Mucosa of gallbladder (tissue), 1 donor: ENCODE results near the gene PLK5. TPM values are rescaled to one million over a fixed set of nuclear protein-coding genes. Genes with fewer than 3 reads are reported as not detected.
"Not testable (repeated sequence)": the region's sequence is repeated elsewhere in the genome, so short reads cannot be mapped to it uniquely, and the experiment has no call there.

Experiments used
- DNase-seq: peaks from one replicate; pipeline ENCODE4 v3.0.0-alpha.2; 2020; ENCODE audit warnings: low spot score
- total RNA-seq: library from RNA; stranded (reverse); gene quantifications from one replicate; pipeline ENCODE4 v1.2.1, GENCODE V29; 2021
- donor health status: DM: no; HTN: no; CAD: no.

The PLK5 gene
- total RNA-seq, 1 donor from 2014 or later: 0.89 TPM

DNA sequence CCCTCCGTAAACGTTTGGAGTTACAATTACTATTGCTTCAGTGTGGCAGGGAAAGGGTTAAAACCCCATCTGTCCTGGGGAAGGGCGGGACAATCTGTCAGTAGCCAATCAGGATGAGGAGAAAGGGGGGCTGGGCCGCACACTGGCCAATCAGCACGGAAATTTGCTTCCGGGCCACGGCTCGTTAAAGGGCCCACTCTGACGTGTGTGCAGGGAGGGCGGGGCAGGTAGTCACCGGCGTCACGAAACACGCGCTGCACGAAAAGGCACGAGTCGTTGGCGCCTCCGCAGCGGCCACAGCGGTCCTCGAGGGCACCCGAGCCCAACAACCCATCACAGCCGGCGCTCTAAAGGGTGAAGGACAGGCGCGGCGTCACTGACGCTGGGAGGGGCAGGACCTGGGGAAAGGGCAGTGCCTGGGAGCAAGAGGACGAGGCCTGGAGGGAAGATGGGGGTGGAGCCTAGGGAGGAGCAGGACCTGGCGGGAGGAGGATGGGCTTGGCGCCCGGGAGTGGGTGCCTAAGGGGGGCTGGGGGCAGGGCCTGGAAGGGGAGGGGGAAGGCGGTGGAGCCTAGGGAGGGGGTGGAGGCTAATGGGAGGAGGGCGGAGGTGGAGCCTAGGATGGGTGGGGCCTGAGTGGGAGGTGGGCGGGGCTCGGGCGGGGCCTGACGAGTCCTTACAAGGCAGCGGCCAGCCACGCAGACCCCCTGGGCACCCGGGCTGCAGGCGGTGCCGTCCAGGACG, 15.9 kb upstream of the PLK5 start:
- peak; percentile 95 for DNase-seq

DNA sequence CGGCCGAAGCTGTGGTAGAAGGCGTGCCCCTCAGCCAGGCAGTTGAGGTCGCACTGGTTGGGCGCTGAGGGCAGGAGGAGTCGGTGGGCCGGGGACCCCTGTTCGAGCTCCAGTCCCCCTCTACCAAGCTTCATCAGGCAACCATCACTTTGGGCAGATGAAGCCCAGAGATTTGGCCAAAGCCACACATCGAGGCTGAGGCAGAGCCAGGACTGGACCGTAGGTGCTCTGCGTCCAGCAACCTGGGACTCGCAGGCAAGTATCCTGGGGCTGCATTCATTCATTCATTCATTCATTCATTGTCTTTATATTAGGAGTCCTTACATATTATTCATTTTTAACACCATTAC, 15.4 kb upstream of the PLK5 start:
- DNase-seq: no peak

DNA sequence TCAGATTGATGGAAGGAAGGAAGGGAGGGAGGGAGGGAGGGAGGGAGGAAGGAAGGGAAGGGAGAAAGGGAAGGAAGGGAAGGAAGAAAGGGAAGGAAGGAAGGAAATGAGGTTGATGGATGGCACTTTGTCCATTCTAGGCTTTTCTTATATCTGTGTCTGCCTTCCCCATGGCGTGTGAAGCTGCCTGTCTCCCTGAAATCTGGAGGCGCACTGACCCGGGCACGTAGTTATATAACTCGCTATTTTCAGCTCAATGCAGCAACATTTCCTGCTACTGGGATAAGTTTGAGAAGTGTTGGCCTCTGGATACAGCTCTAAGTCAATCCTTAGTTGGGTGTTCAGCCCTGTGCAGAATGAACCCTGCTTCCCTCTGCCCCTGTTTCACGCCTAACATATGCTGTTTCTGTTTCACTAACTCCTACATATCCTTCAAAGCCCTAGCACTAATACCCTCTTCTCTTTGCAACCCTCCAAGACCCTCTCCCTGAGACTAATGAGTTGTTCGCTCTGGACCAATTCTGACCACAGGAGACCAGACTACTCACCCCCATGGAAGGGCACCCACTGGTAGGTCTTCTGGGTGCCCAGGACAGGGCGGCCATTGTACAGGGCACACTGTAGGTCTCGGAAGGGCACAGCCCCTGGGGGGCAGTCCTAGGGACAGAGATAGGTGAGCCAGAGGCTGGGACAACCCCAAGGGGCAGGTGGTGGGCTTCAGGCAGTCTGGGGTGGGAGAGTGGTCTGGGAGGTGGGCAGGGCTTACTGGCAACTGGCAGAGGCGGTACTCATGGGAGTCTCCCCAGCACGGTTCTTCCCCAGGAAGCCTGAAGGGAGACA, 14.1 kb upstream of the PLK5 start:
- DNase-seq: no peak

DNA sequence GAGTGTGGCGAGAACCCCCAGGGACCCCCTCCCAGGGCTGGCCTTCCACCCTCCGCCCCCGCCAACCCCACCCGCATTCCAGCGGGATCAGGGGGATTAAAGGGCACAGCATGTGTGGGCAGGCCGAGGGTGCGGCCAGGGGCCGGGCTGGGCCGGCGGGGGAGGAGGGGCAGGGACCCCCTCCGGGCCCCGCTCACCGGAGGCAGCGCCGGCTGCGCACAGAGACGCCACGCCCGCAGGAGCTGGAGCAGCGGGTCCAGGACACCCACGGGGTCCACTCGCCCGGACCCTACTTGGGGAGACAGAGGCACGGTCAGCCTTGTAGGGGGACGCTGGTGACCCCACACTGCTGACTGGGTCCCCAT, 13.5 kb upstream of the PLK5 start:
- DNase-seq: no peak

DNA sequence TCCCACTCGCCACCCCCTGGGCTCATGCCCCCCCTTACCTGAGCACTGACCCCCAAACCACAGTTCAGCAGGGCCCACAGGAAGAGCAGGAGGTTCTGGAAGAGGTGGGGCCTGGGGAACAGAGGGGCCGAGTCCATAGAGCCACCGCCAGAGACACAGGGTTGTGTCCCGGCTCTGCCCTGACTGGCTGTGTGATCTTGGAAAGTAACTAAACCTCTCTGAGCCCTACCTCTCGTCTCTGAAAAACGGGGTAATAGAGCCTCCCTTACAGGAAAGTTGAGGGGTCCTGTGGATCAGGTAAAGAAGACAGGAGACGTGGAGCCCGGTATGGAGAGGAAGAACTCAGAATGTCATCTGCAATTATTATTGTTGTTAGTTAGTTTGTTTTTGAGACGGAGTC, 13.1 kb upstream of the PLK5 start:
- DNase-seq: no peak

DNA sequence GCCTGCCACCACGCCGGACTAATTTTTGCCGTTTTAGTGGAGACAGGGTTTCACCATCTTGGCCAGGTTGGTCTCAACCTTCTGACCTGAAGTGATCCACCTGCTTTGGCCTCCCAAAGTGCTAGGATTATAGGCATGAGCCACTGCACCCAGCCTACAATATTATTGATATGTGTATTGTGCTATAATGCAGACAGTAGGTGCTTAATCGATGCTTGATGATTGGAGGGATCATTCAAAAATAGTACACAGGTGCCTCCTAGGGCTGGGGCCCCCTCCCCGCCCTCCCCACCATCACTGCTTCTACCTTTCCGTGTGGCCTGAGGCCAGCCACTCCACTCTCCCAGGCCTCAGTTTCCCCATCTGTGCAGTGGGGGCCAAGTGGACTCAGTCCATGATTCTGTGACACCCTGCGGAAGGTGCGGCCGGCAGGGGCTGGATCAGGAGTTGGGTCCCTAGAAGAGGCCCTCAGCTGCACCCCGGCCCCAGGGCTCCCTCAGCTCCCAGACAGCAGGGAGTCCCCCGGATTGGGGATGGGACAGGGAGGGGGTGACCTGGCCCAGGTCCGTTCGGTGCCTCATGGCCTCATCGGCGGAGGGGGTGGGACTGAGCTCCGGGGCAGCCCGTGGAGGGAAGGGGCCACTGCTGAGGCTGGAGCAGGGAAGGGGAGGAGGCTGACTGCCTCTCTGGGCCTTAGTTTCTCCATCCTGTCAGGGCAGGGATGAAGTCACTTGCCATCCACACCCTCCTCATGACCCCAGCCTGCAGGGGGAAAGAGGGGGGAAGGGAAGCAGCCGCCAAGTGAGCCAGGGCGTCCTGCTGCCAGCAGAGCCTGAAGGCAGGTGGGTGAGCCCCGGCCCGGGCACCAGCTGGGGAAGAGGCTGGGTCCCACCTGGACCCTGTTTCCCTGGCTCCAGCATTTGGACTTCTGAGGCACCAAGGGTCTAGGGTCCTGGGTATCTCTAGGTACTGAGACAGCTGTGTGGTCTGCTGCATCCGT, 12.3 kb upstream of the PLK5 start:
- no peak for DNase-seq

DNA sequence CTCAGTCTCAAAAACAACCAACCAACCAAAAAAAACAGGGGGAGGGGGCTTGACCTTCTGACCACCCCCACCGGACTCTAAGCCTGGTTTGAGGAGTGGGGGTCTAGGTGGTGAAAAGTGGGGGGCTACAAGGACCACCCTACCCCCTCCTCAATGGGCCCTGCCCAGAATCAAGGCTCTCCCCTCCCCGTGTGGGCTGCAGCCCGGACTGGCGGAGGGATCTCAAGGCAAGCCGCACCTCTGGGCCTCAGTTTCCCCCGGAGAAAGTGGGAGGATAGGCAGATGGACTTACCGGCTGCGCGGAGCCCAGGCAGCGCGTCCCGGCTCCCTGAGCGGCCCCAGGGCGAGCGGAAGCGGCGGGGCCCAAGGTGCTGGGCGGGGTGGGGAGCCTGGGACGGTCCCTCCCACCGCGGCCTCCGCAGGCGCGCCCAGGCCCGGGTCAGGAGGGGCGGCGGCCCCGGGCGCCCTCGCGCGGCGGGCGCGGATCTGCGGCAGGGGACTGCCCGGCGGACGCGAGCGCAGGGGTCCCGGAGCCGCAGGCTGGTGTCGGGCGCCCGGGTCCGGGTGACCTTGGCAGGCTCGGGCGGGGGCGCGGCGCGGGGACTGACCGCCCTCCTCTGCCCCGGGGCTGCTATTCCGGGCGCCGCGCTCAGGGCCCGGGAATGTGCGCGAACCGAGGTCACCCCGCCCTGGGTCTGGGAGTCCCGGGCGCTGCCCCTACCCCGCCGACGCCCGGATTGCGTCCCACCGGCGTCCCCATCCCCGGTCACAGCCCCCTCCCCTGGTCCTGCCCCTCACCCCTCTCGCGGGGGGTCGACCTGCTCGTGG, 11.0 kb upstream of the PLK5 start, which contains the start of gene ADAMTSL5:
TSS of gene ADAMTSL5 (minus strand) at position 349 of the 828 bp plus-strand sequence. CDS start 2,076 bp downstream, outside the sequence.
- no peak for DNase-seq

DNA sequence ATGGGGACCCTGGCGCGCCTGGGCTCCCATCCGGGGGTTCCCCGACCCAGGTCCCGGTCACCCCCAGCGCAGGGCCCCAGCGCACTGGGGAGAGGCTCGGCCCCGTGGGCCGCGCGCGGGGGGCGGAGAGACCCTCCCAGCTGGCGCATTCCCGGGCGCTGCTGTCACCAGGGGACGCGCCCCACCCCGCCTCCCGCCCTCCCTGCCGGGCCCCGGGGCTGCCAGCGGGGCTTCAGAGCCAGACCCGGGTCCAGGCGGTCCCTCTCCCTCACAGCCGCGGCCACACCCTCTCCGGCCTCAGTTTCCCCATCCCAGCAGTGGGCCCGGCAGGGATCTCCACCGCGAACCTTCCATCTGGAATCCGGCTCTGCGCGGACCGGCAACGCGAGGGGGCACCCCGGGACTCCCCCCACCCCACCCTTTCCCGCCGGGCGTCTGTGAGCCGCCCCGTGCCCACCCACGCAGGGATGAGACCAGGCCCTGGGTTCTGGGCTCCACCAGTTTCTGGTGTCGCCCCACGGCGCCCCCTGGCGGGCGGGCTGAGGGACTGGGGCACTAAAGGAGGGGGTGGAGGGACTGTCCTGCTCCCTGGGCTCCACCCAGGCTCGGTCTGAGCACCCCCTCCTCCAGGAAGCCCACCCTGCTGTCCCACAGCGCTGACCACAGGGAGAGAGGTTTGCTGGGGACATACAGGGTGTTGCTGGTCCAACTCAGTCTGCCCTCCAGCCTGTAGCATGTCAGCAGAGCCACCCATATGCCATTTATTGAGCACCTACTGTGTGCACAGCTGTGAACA, 10.2 kb upstream of the PLK5 start:
- DNase-seq: no peak

DNA sequence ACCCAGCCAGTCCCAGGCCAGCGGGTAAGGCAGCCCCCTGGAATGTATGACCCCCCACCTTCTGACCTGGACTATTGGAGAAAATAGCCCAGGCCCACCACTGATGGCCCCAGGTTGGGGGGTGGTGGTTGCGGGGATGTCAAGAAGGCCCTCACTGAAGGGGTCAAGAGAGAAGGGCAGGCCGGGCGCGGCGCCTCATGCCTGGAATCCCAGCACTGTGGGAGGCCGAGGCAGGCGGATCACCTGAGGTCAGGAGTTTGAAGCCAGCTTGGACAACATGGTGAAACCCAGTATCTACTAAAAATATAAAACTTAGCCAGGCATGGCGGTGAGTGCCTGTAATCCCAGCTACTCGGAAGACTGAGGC, 9.6 kb upstream of the PLK5 start:
- no peak for DNase-seq

DNA sequence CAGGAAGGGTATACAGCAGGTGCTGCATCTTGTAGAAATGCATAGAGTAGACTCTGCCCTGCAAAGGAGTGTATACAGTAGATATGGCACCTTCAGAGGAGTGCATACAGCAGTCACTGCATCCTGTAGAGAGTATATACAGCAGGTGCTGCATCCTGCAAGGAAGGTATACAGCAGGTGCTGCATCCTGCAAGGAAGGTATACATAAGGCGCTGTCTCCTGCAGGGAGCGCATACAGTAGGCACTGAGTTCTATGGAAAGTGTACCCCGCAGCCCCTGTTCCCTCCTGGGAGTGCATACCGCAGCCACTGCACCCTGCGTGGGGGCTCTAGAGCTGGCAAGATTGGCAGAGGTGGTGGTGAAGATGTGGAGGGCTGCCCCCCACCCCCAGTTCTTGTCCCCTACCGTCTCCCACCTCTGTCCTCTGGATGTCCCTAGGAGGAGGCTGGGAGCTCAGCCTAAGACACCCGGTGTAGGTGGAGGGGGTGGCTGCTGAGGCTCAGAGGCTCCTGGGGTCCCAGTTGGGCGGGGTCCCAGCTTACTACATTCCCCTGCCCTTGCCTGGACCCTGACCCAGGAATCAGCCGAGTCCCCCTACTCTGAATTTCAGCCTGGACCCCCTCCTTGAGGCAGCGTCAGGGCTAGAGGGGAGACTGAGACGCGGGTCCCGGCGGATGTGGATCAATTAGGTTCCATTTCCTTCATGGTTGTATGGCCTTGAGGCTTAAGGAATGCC, 8.7 kb upstream of the PLK5 start:
- DNase-seq: no peak

DNA sequence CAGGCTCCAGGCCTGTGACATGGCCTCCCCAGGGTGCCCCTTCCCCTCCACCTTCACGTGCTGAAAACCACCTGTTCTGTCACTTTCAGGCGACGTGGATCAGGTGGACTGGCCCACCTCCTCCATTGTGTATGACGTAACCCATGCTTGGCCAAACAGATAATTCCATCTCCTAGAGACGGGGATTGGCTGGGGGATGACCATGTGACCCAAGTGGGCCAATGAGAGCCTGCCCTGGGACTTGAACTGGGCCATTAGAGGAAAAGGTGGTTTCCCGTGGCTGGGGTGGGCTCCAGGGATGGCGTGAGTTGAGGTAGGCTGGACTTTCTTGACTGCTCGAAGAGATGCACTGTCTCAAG, 7.5 kb upstream of the PLK5 start:
- DNase-seq: no peak

DNA sequence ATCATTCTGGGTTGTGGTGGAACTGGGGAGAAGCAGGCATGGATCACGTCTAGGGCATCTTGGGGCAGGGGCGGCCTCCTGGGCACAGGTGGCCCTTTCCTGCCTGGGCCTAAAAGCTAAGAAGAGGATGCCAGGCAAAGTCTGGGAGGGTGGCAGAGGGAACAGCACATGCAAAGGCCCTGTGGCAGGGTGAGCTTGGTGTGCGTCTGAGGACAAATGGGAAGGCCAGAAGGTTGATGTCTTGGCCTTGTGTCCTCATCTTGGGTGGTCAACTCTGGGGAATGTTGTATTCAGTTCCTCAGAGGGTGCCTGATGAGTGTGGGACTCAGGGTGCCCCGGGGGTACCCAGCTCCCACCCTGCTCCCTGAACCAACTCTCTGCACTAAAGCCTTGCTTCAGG, 5.4 kb upstream of the PLK5 start:
- no peak for DNase-seq

DNA sequence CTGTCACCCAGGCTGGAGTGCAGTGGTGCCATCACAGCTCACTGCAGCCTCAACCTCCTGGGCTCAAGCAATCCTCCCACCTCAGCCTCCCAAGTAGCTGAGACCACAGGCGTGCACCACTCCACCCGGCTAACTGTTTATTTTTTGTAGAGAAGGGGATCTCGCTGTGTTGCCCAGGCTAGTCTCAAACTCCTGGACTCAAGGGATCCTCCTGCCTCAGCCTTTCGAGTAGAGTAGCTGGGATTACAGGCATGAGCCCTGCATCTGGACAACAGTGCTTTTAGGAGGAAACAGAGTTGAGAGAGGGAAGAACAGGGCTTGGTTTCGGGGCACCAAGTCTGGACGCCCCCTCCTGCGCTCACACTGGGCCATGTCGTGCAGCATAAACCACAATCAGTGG, 4.1 kb upstream of the PLK5 start:
- not testable (repeated sequence) for DNase-seq

DNA sequence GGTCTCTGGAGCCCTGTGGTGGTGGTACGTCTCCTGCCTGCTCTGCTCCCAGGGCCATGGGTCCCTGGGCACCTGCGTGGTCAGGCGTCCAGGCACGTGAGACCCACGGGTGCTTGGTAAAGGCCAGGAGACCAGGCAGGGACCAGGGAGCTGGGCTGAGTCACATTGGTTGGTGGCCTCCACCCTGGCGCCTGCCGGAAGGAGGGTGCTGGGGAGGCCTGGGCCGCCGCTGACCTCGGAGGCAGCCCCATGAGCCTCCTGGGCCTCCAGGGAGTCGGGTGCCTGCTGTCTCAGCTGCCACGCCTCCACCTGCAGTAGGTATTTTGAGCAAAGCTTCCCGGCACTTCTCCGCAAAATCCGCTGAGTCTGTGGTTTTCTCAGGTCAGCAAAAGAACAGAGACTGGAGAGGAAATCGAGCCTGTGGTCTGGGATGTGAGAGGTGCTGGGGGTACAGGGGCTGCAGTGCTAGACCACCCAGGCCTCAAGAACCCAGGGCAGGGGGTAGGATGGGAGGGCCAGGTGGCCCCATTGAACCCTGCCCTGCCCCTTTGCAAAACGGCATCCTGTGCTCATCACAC, 3.6 kb upstream of the PLK5 start:
- no peak for DNase-seq

DNA sequence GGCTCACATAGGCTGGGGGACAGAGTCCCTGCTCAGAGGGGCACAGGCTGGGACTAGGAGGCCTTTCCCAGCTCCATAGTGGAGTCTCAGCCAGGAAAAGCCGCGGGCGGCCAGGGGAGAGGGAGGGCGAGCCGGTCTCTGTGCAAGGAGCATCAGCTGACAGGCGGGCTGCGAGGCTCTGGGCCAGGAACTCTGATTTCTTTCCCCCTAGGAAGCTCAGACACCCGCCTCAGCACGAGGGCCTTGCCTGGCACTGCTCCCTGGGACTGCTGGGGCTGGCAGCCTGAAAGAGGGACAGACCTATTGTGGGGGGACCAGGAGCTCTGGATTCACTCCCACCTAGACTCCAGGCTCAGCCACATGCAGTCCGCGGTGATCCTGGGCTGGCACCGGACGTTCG, 2.2 kb upstream of the PLK5 start:
- no peak for DNase-seq

DNA sequence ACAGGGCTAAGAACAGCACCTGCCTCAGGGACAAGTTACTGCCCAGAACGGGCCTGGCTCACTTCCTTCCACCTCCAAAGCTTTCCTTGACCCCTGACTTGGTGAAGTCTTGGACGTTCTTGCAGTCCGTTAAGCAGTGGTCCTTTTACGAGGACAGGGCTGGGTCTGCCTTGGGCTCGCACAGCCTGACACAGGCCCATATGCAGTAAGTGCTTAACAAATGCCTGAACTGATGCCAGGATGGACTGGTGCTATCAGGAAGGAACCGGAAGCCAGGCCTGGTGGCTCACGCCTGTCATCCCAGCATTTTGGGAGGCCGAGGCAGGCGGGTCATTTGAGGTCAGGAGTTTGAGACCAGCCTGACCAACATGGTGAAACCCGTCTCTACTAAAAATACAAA, 1.8 kb upstream of the PLK5 start:
- DNase-seq: no peak

DNA sequence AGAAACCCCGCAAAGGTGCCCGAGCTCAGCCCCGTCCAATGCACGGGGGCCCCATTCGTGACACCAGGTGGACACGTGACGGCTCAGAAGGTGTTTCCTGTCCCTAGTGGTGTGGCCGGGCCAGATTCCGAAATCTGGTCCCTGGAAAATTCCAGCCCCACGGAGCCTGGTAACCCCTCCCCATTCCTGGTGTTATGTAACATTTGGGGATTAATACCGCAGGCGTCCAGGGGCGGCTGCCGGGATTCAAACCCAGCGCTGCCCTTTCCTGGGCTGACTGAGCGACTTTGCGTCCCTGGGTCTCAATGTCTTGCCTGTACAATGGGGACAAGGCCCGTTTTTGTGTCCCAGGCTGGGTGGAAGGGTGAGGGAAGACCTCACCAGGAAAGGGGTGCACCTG, 1.0 kb upstream of the PLK5 start:
- DNase-seq: no peak

DNA sequence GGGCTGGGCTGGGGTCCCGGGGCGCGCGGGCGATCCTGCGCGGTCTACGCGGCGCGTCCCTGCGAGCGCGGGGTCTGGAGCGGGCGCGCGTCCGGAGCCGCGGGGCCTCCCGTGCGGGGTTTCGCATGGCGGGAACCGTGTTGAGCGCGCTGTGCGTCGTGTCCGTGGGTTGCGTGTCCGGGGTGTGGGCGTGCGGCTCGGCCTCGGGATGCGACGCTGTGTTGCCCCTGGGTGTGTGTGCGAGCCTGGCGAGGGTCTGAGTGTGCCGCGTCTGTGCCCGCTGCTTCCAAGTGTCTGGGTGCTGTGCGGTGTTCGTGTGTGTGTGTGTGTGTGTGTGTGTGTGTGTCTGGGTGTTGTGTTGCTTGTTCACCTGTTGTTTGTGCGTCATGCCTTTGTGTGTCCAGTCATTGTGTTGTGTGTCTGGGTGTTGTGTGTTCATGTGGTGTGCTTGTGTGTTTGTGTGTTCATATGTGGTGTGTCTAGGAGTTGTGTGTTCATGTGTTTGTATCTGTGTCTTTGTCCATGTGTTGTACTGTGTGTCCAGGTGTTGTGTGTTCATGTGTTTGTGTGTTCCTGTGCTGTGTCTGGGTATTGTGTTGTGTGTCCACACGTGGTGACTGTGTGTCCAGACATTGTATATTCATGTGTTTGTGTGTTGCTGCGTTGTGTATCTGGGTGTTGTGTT, 552 bp downstream of the PLK5 start:
- DNase-seq: no peak

DNA sequence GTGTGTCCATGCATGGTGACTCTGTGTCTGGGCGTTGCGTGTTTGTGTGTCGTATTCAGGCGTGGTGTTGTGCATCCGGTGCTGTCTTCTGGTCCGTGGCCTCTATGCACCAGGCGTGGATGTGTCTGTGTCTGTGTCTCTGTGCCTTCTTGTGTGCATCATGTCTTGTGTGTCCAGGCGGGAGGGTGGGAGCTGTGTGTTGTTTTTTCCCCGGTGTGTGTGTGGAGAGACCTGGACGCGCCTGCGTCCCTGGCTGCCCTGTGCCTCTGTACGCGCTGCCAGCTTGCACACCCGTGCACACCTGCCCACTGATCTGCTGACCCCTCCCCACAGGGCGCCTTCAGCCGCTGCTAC, 1.1 kb downstream of the PLK5 start:
- DNase-seq: no peak
